Measurements from ENCODE around the gene PLAU.
"Not testable (repeated sequence)": the region's sequence is repeated elsewhere in the genome, so short reads cannot be mapped to it uniquely, and the experiment has no call there.

The PLAU gene

GRCh38 chr10:73950155-73950948 is 39.4 kb downstream of the PLAU start:
- DNase-seq (ENCODE audit: low read depth in 2 of 2) = no peak

GRCh38 chr10:73953665-73954064 is 42.7 kb downstream of the PLAU start:
- DNase-seq (ENCODE audit: low read depth in 2 of 2) = no peak

GRCh38 chr10:73954737-73955136 is 43.8 kb downstream of the PLAU start:
- no peak for DNase-seq (ENCODE audit: low read depth in 2 of 2)

- no peak for DNase-seq (ENCODE audit: low read depth in 2 of 2)
Measured at GRCh38 chr10:73955719-73956118, 44.8 kb downstream of the PLAU start.

- no peak for DNase-seq (ENCODE audit: low read depth in 2 of 2)
Measured at GRCh38 chr10:73956476-73957359, 45.8 kb downstream of the PLAU start.

- DNase-seq (ENCODE audit: low read depth in 2 of 2) = no peak
Measured at GRCh38 chr10:73959484-73960243, 48.7 kb downstream of the PLAU start.

GRCh38 chr10:73962386-73962785 is 51.5 kb downstream of the PLAU start:
- DNase-seq (ENCODE audit: low read depth in 2 of 2) = no peak

- DNase-seq (ENCODE audit: low read depth in 2 of 2) = not testable (repeated sequence)
Measured at GRCh38 chr10:73963533-73963932, 52.6 kb downstream of the PLAU start.

GRCh38 chr10:73964743-73965142 is 53.8 kb downstream of the PLAU start:
- no peak for DNase-seq (ENCODE audit: low read depth in 2 of 2)

- not testable (repeated sequence) for DNase-seq (ENCODE audit: low read depth in 2 of 2)
Measured at GRCh38 chr10:73965267-73965889, 54.4 kb downstream of the PLAU start.

GRCh38 chr10:73965890-73966768 is 55.2 kb downstream of the PLAU start:
- DNase-seq (ENCODE audit: low read depth in 2 of 2) = no peak

- DNase-seq (ENCODE audit: low read depth in 2 of 2) = no peak
Measured at GRCh38 chr10:73967022-73967429, 56.1 kb downstream of the PLAU start.

Measured in stimulated activated CD4-positive, alpha-beta T cell treated with anti-CD3 and anti-CD28 coated beads, Interleukin-15, amount 100 ng/mL, for 48 hours (primary cell).